K562 (cell line): ENCODE data around the gene RFT1. TPM values are rescaled to one million over a fixed set of nuclear protein-coding genes. Genes with fewer than 3 reads are reported as not detected.
A peak's percentile ranks its signal among the peaks of the same experiment; 100 is the strongest.

Experiments used
- BHLHE40 ChIP-seq: IDR thresholded peaks from 2 replicates; pipeline ENCODE4 v1.6.1; 2011; ENCODE audit warnings: low read length, improper control_type of control experiment
- C11orf30 ChIP-seq: fragments of 450-650 bp; IDR thresholded peaks from 2 replicates; pipeline ENCODE4 v1.6.1; 2016; ENCODE audit warnings: low read depth, mild to moderate bottlenecking
- E2F8 ChIP-seq: fragments of 450-650 bp; IDR thresholded peaks from 2 replicates; pipeline ENCODE4 v1.7.1; 2018; ENCODE audit warnings: mild to moderate bottlenecking, low read depth; ENCODE audit not compliant: partially characterized antibody
- ETV6 ChIP-seq, 3 experiments: fragments of 150-350 bp in 1 of 3; sonication (generic) in 1 of 3; formaldehyde crosslinking in 1 of 3; IDR thresholded peaks; 2 replicates each; pipeline versions ENCODE4 v1.6.1 to v1.8.0; 2014 to 2022; ENCODE audit warnings: borderline replicate concordance in 2 of 3, low read depth in 2 of 3, antibody characterized with exemption in 1 of 3, low read length in 1 of 3, mild to moderate bottlenecking in 1 of 3, missing genetic modification reagents in 1 of 3
- HCFC1 ChIP-seq: IDR thresholded peaks from 2 replicates; pipeline ENCODE4 v1.6.1; 2012; ENCODE audit warnings: low read depth, low read length, improper control_type of control experiment
- HMGN3 ChIP-seq: IDR thresholded peaks from 2 replicates; pipeline ENCODE4 v1.6.1; 2011; ENCODE audit warnings: borderline replicate concordance, low read depth, mild to moderate bottlenecking, mixed read lengths, low read length; ENCODE audit not compliant: insufficient read length; ENCODE audit errors: extremely low read depth
- NR2C2 ChIP-seq, 2 experiments: fragments of 200-800 bp in 1 of 2; sonication (Bioruptor generic) in 1 of 2; sonication (generic) in 1 of 2; formaldehyde crosslinking in 1 of 2; IDR thresholded peaks; 2 replicates each; pipeline versions ENCODE4 v1.6.1 to v1.8.0; 2016 to 2022; ENCODE audit warnings: mild to moderate bottlenecking in 1 of 2, missing compliant biosample characterization in 1 of 2, missing genetic modification characterization in 1 of 2, missing genetic modification reagents in 1 of 2
- TEAD1 ChIP-seq, 2 experiments: fragments of 450-650 bp in 1 of 2; sonication (generic) in 1 of 2; formaldehyde crosslinking; IDR thresholded peaks; 2 replicates each; pipeline versions ENCODE4 v1.4.0 to v1.8.0; 2020 to 2022; ENCODE audit warnings: mild to moderate bottlenecking in 2 of 2, missing genetic modification reagents in 1 of 2
- ZNF217 ChIP-seq: sonication (generic); formaldehyde crosslinking; IDR thresholded peaks from 2 replicates; pipeline ENCODE4 v1.8.0; 2022; ENCODE audit warnings: mild to moderate bottlenecking, missing genetic modification reagents
- ZNF696 ChIP-seq: fragments of 250-450 bp; sonication (Bioruptor Pico); conservative IDR thresholded peaks from 2 replicates; pipeline ENCODE4 v1.4.0; 2020; ENCODE audit warnings: mild to moderate bottlenecking, moderate library complexity
- polyA plus RNA-seq, 8 experiments: library from polyadenylated mRNA; depleted of rRNA in 4 of 8; stranded (reverse) in 5 of 8; unstranded in 3 of 8; fragments of >200 nt; fragmentation: Nextera tagmentation in 2 of 8; fragmentation: Illumina TruSeq in 1 of 8; extraction: Ambion mirVana in 2 of 8; extraction: Trizol in 1 of 8; gene quantifications; 2 replicates each; pipeline versions ENCODE4 v1.2.1 to v1.2.3, GENCODE V29; 2011 to 2014; ENCODE audit warnings: inconsistent platforms in 1 of 8, missing spikeins in 1 of 8
- total RNA-seq, 7 experiments: library from RNA; depleted of rRNA in 6 of 7; stranded (reverse); fragments of >200 nt in 6 of 7; fragmentation: Illumina TruSeq in 2 of 7; extraction: Trizol in 2 of 7; gene quantifications; 2 replicates each; pipeline versions ENCODE4 v1.2.1 to v1.2.3, GENCODE V29; 2011 to 2021; ENCODE audit warnings: low replicate concordance in 1 of 7
- TF ChIP-seq, protein P1 (sequence below), 2 experiments: fragments of 450-650 bp in 1 of 2; IDR thresholded peaks; 2 replicates each; pipeline ENCODE4 v1.6.1; 2011 to 2017; ENCODE audit warnings: low read depth in 2 of 2, antibody characterized with exemption in 1 of 2, borderline replicate concordance in 1 of 2, low read length in 1 of 2, mild to moderate bottlenecking in 1 of 2, mixed read lengths in 1 of 2; ENCODE audit not compliant: control insufficient read depth in 1 of 2
- TF ChIP-seq, protein P2 (sequence below): fragments of 250-450 bp; sonication (Bioruptor Pico); IDR thresholded peaks from 2 replicates; pipeline ENCODE4 v1.4.0; 2020; ENCODE audit warnings: borderline replicate concordance

RFT1 gene
- total and polyA plus RNA-seq, 9 of the 15 experiments (the other 6 are each of a cell fraction or from before 2014, with no cell fraction given), result 4.4 to 23.8 (median 8.9) TPM

DNA sequence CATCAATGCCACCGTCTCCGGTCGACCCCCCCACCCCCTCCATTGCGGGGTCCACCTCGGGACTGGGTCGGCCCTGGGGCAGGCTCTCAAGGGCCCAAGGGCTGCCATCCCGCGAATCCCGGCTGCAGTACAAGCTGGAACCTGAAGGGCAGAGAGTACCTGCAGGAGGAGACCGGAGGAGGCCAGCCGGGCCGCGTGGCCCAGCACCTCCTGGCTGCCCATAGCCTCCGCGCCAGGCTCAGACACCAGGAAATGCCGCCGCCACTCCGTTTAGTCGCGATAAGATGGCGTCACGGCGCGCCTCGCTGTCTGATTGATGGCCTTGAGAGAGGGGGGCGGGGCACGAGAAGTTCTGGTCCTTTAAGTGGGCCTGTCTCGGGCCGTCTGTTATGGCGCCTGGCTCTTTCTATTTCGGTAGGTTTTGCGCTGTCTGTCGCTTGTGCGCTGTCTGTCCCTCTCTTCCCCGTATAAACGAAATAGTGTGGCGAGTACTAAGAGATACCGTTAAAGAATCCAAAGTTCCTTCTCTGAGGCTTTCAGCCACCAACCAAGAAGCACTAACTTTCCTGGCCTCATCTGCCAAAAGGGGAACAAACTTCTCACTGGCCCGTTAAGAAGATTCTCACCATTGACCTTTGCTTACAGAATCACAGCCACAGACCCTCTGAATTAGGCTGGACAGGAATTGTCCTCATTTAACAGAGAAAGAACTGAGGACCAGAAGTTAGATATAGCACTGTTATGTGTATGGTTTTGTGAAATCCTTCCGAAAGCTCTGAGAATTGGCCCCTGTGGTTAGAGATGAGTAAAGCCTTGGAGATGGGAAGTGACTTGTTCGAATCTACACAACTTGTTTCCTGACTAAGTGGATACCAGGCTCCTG lies at the start of gene RFT1 (continued):
- TF ChIP-seq, protein P1, sequence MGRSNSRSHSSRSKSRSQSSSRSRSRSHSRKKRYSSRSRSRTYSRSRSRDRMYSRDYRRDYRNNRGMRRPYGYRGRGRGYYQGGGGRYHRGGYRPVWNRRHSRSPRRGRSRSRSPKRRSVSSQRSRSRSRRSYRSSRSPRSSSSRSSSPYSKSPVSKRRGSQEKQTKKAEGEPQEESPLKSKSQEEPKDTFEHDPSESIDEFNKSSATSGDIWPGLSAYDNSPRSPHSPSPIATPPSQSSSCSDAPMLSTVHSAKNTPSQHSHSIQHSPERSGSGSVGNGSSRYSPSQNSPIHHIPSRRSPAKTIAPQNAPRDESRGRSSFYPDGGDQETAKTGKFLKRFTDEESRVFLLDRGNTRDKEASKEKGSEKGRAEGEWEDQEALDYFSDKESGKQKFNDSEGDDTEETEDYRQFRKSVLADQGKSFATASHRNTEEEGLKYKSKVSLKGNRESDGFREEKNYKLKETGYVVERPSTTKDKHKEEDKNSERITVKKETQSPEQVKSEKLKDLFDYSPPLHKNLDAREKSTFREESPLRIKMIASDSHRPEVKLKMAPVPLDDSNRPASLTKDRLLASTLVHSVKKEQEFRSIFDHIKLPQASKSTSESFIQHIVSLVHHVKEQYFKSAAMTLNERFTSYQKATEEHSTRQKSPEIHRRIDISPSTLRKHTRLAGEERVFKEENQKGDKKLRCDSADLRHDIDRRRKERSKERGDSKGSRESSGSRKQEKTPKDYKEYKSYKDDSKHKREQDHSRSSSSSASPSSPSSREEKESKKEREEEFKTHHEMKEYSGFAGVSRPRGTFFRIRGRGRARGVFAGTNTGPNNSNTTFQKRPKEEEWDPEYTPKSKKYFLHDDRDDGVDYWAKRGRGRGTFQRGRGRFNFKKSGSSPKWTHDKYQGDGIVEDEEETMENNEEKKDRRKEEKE (IDR thresholded peaks at IDR 0.05; ENCODE audit: borderline replicate concordance in 1 of 2, control insufficient read depth in 1 of 2, low read depth in 2 of 2, low read length in 1 of 2), result no peak
- peak; percentile 47 for TF ChIP-seq HMGN3
- TF ChIP-seq BHLHE40, result no peak
- peak; percentile 87 for TF ChIP-seq C11orf30
- no peak for TF ChIP-seq ZNF217 (CRISPR knock-in tag)
- TF ChIP-seq ETV6 (IDR thresholded peaks at IDR 0.05; ENCODE audit: borderline replicate concordance in 1 of 2, low read depth in 2 of 2, low read length in 1 of 2), result no peak
- no peak for TF ChIP-seq ETV6 (CRISPR knock-in tag; IDR thresholded peaks at IDR 0.05; ENCODE audit: borderline replicate concordance)
- peak; percentile 72 for TF ChIP-seq E2F8
- TF ChIP-seq, protein P2, sequence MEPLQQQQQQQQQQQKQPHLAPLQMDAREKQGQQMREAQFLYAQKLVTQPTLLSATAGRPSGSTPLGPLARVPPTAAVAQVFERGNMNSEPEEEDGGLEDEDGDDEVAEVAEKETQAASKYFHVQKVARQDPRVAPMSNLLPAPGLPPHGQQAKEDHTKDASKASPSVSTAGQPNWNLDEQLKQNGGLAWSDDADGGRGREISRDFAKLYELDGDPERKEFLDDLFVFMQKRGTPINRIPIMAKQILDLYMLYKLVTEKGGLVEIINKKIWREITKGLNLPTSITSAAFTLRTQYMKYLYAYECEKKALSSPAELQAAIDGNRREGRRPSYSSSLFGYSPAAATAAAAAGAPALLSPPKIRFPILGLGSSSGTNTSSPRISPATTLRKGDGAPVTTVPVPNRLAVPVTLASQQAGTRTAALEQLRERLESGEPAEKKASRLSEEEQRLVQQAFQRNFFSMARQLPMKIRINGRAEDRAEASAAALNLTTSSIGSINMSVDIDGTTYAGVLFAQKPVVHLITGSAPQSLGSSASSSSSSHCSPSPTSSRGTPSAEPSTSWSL (CRISPR knock-in tag), result no peak
- no peak for TF ChIP-seq NR2C2 (CRISPR knock-in tag; IDR thresholded peaks at IDR 0.05)
- peak; percentile 49; the same call in 1 of the 2 replicates for TF ChIP-seq NR2C2 (tag; IDR thresholded peaks at IDR 0.05)
- TF ChIP-seq HCFC1, result peak; percentile 72
- TF ChIP-seq ZNF696, result no peak
- peak in 1 of 2 experiments; percentile 75; a peak in 1 of 4 replicates for TF ChIP-seq TEAD1 (CRISPR knock-in tag; IDR thresholded peaks at IDR 0.05)
